ENCODE measurements around the gene LIF. TPM values are rescaled to one million over a fixed set of nuclear protein-coding genes. Genes with fewer than 3 reads are reported as not detected.
A peak's percentile ranks its signal among the peaks of the same experiment; 100 is the strongest.

LIF gene
- total RNA-seq, 1 donor from 2014 or later: 0.16 TPM

DNA sequence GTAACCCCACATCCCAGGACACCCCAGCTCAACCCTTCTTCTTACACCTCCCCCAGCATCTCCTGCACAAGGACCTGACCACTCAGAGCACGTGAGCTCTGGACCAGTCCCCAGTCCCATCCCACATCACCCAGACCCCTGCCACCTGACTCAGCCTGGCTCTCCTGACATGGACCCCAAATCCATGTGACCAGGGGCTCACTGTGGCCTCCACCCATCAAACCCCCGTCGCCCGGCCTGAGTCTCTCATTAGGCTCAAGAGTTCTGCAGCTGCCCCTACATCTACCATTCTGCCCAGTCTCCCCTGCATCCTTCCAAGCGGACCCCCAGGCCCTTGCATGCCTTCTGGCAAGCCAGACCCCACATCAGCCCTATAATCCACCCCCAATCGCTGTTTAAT is 1.9 kb upstream of the LIF start:
- H3K4me1 ChIP-seq: peaks cover 39% of the 10 kb centered on the region
- H3K4me3 ChIP-seq: peak overlapping the region; percentile 27
- TF ChIP-seq, protein P1, sequence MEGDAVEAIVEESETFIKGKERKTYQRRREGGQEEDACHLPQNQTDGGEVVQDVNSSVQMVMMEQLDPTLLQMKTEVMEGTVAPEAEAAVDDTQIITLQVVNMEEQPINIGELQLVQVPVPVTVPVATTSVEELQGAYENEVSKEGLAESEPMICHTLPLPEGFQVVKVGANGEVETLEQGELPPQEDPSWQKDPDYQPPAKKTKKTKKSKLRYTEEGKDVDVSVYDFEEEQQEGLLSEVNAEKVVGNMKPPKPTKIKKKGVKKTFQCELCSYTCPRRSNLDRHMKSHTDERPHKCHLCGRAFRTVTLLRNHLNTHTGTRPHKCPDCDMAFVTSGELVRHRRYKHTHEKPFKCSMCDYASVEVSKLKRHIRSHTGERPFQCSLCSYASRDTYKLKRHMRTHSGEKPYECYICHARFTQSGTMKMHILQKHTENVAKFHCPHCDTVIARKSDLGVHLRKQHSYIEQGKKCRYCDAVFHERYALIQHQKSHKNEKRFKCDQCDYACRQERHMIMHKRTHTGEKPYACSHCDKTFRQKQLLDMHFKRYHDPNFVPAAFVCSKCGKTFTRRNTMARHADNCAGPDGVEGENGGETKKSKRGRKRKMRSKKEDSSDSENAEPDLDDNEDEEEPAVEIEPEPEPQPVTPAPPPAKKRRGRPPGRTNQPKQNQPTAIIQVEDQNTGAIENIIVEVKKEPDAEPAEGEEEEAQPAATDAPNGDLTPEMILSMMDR (IDR thresholded peaks at IDR 0.05; ENCODE audit: borderline replicate concordance): no peak
- no peaks in the 10 kb centered on the region for H3K36me3 ChIP-seq
- intact Hi-C loops (cut with micrococcal nuclease): no loop called here
- H3K9me3 ChIP-seq (replicated peaks): no peaks in the 10 kb centered on the region
- peak overlapping the region; percentile 58 for H3K27ac ChIP-seq (replicated peaks)
- H3K27me3 ChIP-seq (ENCODE audit: low read depth): peaks cover 79% of the 10 kb centered on the region
- DNase-seq: no peak

DNA sequence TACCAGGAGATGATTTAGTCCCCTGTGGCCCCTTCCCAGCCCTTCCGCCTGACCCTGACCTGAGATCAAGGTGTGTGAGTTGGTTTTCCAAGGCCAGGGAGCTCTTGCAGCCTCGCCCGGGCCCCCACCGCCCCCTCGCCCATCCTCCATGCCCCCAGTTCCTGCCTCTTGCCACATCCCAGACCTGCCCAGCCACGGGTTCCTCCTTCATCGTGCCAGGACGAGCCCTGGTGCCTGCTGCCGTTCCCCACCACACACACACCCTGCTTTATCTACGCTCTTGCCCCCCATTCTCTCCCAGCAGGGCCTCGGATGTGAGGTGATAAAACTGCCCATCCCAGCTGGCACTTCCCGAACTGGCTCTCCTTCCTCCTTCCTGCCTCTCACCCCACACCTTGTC is 1.4 kb upstream of the LIF start:
- H3K9me3 ChIP-seq (replicated peaks): no peaks in the 10 kb centered on the region
- H3K4me1 ChIP-seq: peaks cover 34% of the 10 kb centered on the region
- peaks cover 84% of the 10 kb centered on the region for H3K27me3 ChIP-seq (ENCODE audit: low read depth)
- DNase-seq: no peak
- no peak overlapping the region for H3K4me3 ChIP-seq
- intact Hi-C loops (cut with micrococcal nuclease): no loop called here
- TF ChIP-seq, protein P1 (IDR thresholded peaks at IDR 0.05; ENCODE audit: borderline replicate concordance): no peak
- H3K36me3 ChIP-seq: no peaks in the 10 kb centered on the region
- no peak overlapping the region for H3K27ac ChIP-seq (replicated peaks)

DNA sequence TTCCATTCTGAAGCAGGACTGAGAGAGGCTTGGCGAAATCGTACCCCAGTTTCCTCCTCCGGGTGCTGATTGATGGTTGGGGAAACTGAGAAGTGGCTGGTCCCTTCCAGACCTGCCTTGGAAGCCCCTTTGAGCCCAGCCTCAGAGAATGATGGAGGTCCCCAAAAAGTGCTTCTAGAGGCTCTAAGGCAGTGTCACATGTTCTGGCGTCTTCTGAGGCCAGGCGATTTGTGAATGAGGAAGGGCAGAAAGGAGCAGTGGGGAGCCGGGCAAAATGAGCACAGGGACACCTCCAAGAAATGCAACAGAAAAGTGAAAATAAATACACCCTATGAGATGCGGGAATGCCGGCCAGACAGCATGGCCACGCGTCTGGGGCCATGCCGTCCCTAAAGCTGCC is 1.0 kb upstream of the LIF start:
- Histone ChIP-seq H3K9me3 (replicated peaks) (no peaks in the 10 kb centered on the region), H3K36me3 (no peaks in the 10 kb centered on the region), H3K4me1 (peaks cover 30% of the 10 kb centered on the region), H3K27ac (replicated peaks) (no peak overlapping the region), H3K27me3 (ENCODE audit: low read depth) (peaks cover 88% of the 10 kb centered on the region), H3K4me3 (no peak overlapping the region)
- intact Hi-C loops (cut with micrococcal nuclease): no loop called here
- TF ChIP-seq, protein P1 (IDR thresholded peaks at IDR 0.05; ENCODE audit: borderline replicate concordance): no peak
- DNase-seq: no peak

DNA sequence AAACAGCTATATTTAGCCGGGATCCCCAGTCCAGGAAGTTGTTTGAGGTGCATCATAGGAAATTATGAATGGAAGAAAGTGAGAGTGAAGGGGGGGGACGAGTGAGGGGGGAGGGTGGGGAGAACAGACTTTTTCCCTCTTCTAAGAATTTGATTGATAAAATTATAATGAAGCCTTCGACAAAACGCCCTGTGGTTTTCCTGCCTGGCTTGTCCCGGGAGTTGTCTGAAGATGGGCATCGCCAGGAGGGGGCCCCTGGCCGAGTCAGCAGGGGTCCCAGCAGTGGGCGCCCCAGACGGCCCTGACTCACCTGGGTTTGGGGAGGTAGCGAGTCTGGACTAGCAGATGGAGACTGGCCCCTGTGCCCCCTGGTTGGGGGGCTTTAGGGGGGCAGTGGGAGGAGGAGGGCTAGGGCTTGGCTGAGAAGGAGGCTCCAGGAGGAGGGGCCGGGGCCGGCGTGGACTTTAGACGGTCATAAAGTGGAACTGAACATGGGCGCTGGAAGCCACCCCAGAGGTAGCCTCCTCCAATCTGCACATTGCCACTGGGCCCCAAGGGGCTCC is 336 bp upstream of the LIF start:
- no peaks in the 10 kb centered on the region for H3K9me3 ChIP-seq (replicated peaks)

DNA sequence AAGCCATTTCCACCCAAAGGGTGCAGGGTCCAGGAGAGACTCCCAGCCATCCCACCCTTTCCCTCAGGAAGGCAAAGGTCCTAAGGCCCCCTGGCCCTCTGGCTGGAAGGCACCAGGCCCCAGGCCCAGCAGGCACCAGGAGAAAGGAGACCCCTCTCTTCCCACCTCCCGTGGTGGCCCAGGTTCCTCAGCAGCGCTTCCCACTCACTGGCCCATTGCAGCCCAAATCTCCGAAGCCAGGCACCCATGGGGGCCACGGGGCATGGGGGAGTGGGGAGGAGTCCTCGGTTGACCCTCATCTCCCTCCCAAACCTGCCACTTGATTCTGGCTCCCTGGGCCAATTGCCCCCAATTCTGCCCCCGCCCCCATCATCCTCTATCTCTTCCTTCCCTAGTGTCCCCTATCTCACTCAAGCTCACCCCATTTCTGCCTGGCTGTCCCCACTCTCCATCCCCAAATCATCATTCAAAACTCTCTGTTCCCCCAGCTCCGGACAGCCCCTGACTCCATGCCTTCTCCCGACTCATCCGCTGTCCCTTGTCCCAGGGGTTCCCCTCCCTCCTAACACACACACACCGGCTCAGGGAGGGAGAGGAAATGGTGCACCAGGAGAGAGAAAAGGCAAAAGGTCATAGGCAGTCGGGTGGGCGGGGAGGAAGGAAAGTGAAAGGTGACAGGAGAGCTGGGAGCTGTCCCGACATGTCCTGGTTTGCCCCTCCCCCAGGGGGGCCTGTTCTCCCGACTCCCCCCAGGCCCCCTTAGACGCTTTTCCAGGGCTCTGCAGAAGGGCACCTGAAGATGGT is 1.2 kb downstream of the LIF start:
- Histone ChIP-seq H3K27ac (replicated peaks) (no peak overlapping the region), H3K36me3 (no peaks in the 10 kb centered on the region), H3K4me1 (peaks cover 27% of the 10 kb centered on the region), H3K9me3 (replicated peaks) (no peaks in the 10 kb centered on the region), H3K4me3 (peak overlapping the region; percentile 62), H3K27me3 (ENCODE audit: low read depth) (peaks cover 98% of the 10 kb centered on the region)
- intact Hi-C loops (cut with micrococcal nuclease): no loop called here
- no peak for DNase-seq
- TF ChIP-seq, protein P1 (IDR thresholded peaks at IDR 0.05; ENCODE audit: borderline replicate concordance): no peak

More for the DNA sequence above, 336 bp upstream of the LIF start:
- Histone ChIP-seq H3K27ac (replicated peaks) (no peak overlapping the region), H3K27me3 (ENCODE audit: low read depth) (peaks cover 94% of the 10 kb centered on the region), H3K4me1 (peaks cover 27% of the 10 kb centered on the region), H3K36me3 (no peaks in the 10 kb centered on the region), H3K4me3 (peak overlapping the region; percentile 62)
- DNase-seq: no peak
- TF ChIP-seq, protein P1 (IDR thresholded peaks at IDR 0.05; ENCODE audit: borderline replicate concordance): no peak
- intact Hi-C loops (cut with micrococcal nuclease): no loop called here
